HepG2 (cell line): ENCODE measurements around the gene TJAP1. TPM values are rescaled to one million over a fixed set of nuclear protein-coding genes. Genes with fewer than 3 reads are reported as not detected.

ENCODE experiments used
- ADNP ChIP-seq: sonication (generic); formaldehyde crosslinking; IDR thresholded peaks from 2 replicates; pipeline ENCODE4 v1.4.0; 2020; ENCODE audit warnings: missing genetic modification reagents
- ARID4A ChIP-seq: sonication (generic); formaldehyde crosslinking; IDR thresholded peaks from 2 replicates; pipeline ENCODE4 v1.5.0; 2020; ENCODE audit warnings: mild to moderate bottlenecking, missing genetic modification reagents, borderline replicate concordance
- GABPB1 ChIP-seq: IDR thresholded peaks from 2 replicates; pipeline ENCODE4 v1.6.1; 2016; ENCODE audit warnings: mild to moderate bottlenecking, missing genetic modification reagents, moderate library complexity, missing compliant biosample characterization
- HCFC1 ChIP-seq: fragments of 150-350 bp; IDR thresholded peaks from 2 replicates; pipeline ENCODE4 v1.6.1; 2014; ENCODE audit warnings: low read depth, low read length
- JUN ChIP-seq: sonication (generic); formaldehyde crosslinking; IDR thresholded peaks from 2 replicates; pipeline ENCODE4 v1.4.0; 2020; ENCODE audit warnings: mild to moderate bottlenecking, missing genetic modification reagents
- KDM1A ChIP-seq: IDR thresholded peaks from 2 replicates; pipeline ENCODE4 v1.6.1; 2016; ENCODE audit warnings: missing compliant biosample characterization
- MIER2 ChIP-seq: IDR thresholded peaks from 2 replicates; pipeline ENCODE4 v1.6.1; 2016; ENCODE audit warnings: missing biosample characterization, missing genetic modification reagents
- SCMH1 ChIP-seq: sonication (generic); formaldehyde crosslinking; IDR thresholded peaks from 2 replicates; pipeline ENCODE4 v1.9.0; 2021; ENCODE audit warnings: missing genetic modification reagents, mild to moderate bottlenecking, borderline replicate concordance
- STAG1 ChIP-seq: sonication (generic); formaldehyde crosslinking; IDR thresholded peaks from 2 replicates; pipeline ENCODE4 v1.4.0; 2020; ENCODE audit warnings: missing genetic modification reagents
- TARDBP ChIP-seq: sonication (generic); formaldehyde crosslinking; IDR thresholded peaks from 2 replicates; pipeline ENCODE4 v1.8.0; 2022; ENCODE audit warnings: mild to moderate bottlenecking, missing genetic modification reagents
- TEF ChIP-seq: sonication (generic); formaldehyde crosslinking; IDR thresholded peaks from 2 replicates; pipeline ENCODE4 v1.5.0; 2020; ENCODE audit warnings: missing genetic modification reagents
- TFAP4 ChIP-seq: sonication (generic); IDR thresholded peaks from 2 replicates; pipeline ENCODE4 v1.6.1; 2016; ENCODE audit warnings: low read depth, borderline replicate concordance
- TSC22D2 ChIP-seq: sonication (generic); formaldehyde crosslinking; IDR thresholded peaks from 2 replicates; pipeline ENCODE4 v1.5.1; 2020; ENCODE audit warnings: missing genetic modification reagents, mild to moderate bottlenecking, borderline replicate concordance
- ZFP37 ChIP-seq: sonication (generic); formaldehyde crosslinking; IDR thresholded peaks from 2 replicates; pipeline ENCODE4 v1.4.0; 2020; ENCODE audit warnings: missing genetic modification reagents, borderline replicate concordance
- ZKSCAN1 ChIP-seq: fragments of 150-350 bp; IDR thresholded peaks from 2 replicates; pipeline ENCODE4 v1.6.1; 2014; ENCODE audit warnings: low read length
- ZMYM3 ChIP-seq: sonication (generic); formaldehyde crosslinking; IDR thresholded peaks from 2 replicates; pipeline ENCODE4 v1.5.1; 2020; ENCODE audit warnings: mild to moderate bottlenecking, missing genetic modification reagents
- ZNF235 ChIP-seq: sonication (generic); formaldehyde crosslinking; IDR thresholded peaks from 2 replicates; pipeline ENCODE4 v1.8.1; 2023; ENCODE audit warnings: mild to moderate bottlenecking, missing genetic modification reagents, borderline replicate concordance
- ZNF33A ChIP-seq: sonication (generic); formaldehyde crosslinking; IDR thresholded peaks from 2 replicates; pipeline ENCODE4 v1.5.1; 2020; ENCODE audit warnings: missing genetic modification reagents, mild to moderate bottlenecking, moderate library complexity, borderline replicate concordance
- ZNF552 ChIP-seq: sonication (generic); formaldehyde crosslinking; IDR thresholded peaks from 2 replicates; pipeline ENCODE4 v1.9.0; 2022; ENCODE audit warnings: missing genetic modification reagents, mild to moderate bottlenecking, borderline replicate concordance
- ZNF589 ChIP-seq: sonication (generic); formaldehyde crosslinking; conservative IDR thresholded peaks from 2 replicates; pipeline ENCODE4 v1.8.0; 2022; ENCODE audit warnings: mild to moderate bottlenecking, moderate library complexity, missing genetic modification reagents
- ZNF772 ChIP-seq: sonication (generic); formaldehyde crosslinking; IDR thresholded peaks from 2 replicates; pipeline ENCODE4 v1.5.0; 2020; ENCODE audit warnings: mild to moderate bottlenecking, missing genetic modification reagents
- polyA plus RNA-seq, 8 experiments: library from polyadenylated mRNA; depleted of rRNA in 3 of 8; stranded (reverse) in 7 of 8; unstranded in 1 of 8; fragments of >200 nt; fragmentation: Illumina TruSeq in 4 of 8; extraction: Trizol in 4 of 8; gene quantifications; 2 replicates each; pipeline versions ENCODE4 v1.2.1 to v1.2.3, GENCODE V29; 2011 to 2016; ENCODE audit warnings: low read depth in 4 of 8, missing spikeins in 1 of 8, mixed read lengths in 1 of 8; ENCODE audit not compliant: insufficient read depth in 1 of 8
- total RNA-seq, 5 experiments: library from RNA; depleted of rRNA; stranded (reverse); fragments of >200 nt; fragmentation: Illumina TruSeq; extraction: Trizol; gene quantifications; 2 replicates each; pipeline ENCODE4 v1.2.3, GENCODE V29; 2016; ENCODE audit warnings: low read depth in 1 of 5
- TF ChIP-seq, protein P1 (sequence below): sonication (generic); formaldehyde crosslinking; IDR thresholded peaks from 2 replicates; pipeline ENCODE4 v1.5.0; 2020; ENCODE audit warnings: mild to moderate bottlenecking, missing genetic modification reagents

TJAP1 gene
- total and polyA plus RNA-seq, 2 of the 13 experiments (the other 11 are each of a cell fraction or from before 2014, with no cell fraction given), result 15.7 to 41.6 TPM

GRCh38 chr6:43496370-43497128 is 19.2 kb downstream of the TJAP1 start (continued):
- TF ChIP-seq TARDBP, result no peak
- TF ChIP-seq ZNF235, result no peak; the same call in 1 of the 2 replicates
- TF ChIP-seq TSC22D2, result peak; percentile 50; the same call in 1 of the 2 replicates
- peak; percentile 27; the same call in 1 of the 2 replicates for TF ChIP-seq MIER2 (CRISPR knock-in tag)
- peak; percentile 58; the same call in 1 of the 2 replicates for TF ChIP-seq ARID4A (CRISPR knock-in tag)
- no peak for TF ChIP-seq KDM1A (CRISPR knock-in tag)
- TF ChIP-seq ZNF33A (CRISPR knock-in tag), result no peak
- no peak for TF ChIP-seq ADNP (CRISPR knock-in tag)
- 0 out of 2 replicates have a peak, but pooled peaks have one; percentile 48 for TF ChIP-seq ZNF772
- TF ChIP-seq, protein P1, sequence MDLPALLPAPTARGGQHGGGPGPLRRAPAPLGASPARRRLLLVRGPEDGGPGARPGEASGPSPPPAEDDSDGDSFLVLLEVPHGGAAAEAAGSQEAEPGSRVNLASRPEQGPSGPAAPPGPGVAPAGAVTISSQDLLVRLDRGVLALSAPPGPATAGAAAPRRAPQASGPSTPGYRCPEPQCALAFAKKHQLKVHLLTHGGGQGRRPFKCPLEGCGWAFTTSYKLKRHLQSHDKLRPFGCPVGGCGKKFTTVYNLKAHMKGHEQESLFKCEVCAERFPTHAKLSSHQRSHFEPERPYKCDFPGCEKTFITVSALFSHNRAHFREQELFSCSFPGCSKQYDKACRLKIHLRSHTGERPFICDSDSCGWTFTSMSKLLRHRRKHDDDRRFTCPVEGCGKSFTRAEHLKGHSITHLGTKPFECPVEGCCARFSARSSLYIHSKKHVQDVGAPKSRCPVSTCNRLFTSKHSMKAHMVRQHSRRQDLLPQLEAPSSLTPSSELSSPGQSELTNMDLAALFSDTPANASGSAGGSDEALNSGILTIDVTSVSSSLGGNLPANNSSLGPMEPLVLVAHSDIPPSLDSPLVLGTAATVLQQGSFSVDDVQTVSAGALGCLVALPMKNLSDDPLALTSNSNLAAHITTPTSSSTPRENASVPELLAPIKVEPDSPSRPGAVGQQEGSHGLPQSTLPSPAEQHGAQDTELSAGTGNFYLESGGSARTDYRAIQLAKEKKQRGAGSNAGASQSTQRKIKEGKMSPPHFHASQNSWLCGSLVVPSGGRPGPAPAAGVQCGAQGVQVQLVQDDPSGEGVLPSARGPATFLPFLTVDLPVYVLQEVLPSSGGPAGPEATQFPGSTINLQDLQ (CRISPR knock-in tag), result no peak
- TF ChIP-seq GABPB1 (CRISPR knock-in tag), result no peak; the same call in 1 of the 2 replicates
- TF ChIP-seq SCMH1 (CRISPR knock-in tag), result no peak
- peak; percentile 94 for TF ChIP-seq STAG1
- TF ChIP-seq TEF, result no peak
- no peak for TF ChIP-seq ZNF589 (CRISPR knock-in tag)
- peak; percentile 35; the same call in 1 of the 2 replicates for TF ChIP-seq ZNF552
- peak; percentile 59; the same call in 1 of the 2 replicates for TF ChIP-seq TFAP4
- no peak for TF ChIP-seq ZKSCAN1
- no peak for TF ChIP-seq HCFC1
- TF ChIP-seq JUN (CRISPR knock-in tag), result no peak
- TF ChIP-seq ZMYM3 (CRISPR knock-in tag), result no peak; the same call in 1 of the 2 replicates
- no peak for TF ChIP-seq ZFP37
